Small intestine (tissue), 7 donors: ENCODE results near the gene CCR5AS.
A peak's percentile ranks its signal among the peaks of the same experiment; 100 is the strongest.

Experiments used
- DNase-seq, 2 donors: peaks; one replicate each; pipeline versions ENCODE4 v3.0.0 to v3.0.0-alpha.2; 2013
- FAIRE-seq: peaks from 2 replicates; lab custom pipeline; 2012; peaks lifted over from hg19 to GRCh38; lab: Jason Lieb, UNC
- H3K27ac ChIP-seq, 3 donors: one replicate each; pipeline ENCODE4 v1.5.1; 2013; ENCODE audit warnings: low read length in 2 of 3, mild to moderate bottlenecking in 2 of 3, control low read depth in 1 of 3, inconsistent platforms in 1 of 3, low read depth in 1 of 3, moderate library complexity in 1 of 3
- H3K27me3 ChIP-seq, 3 donors: one replicate each; pipeline ENCODE4 v1.6.1; 2013; ENCODE audit warnings: low read length in 3 of 3, inconsistent platforms in 1 of 3; ENCODE audit not compliant: control insufficient read depth in 3 of 3, insufficient read depth in 3 of 3
- H3K36me3 ChIP-seq, 3 donors: one replicate each; pipeline ENCODE4 v1.6.1; 2013; ENCODE audit warnings: low read length in 3 of 3, inconsistent platforms in 1 of 3, low read depth in 1 of 3, mild to moderate bottlenecking in 1 of 3, moderate library complexity in 1 of 3; ENCODE audit not compliant: control insufficient read depth in 3 of 3, insufficient read depth in 2 of 3
- H3K4me1 ChIP-seq, 3 donors: one replicate each; pipeline ENCODE4 v1.6.1; 2013; ENCODE audit warnings: low read length in 2 of 3, inconsistent platforms in 1 of 3, low read depth in 1 of 3, mild to moderate bottlenecking in 1 of 3, moderate library complexity in 1 of 3; ENCODE audit not compliant: control insufficient read depth in 3 of 3, insufficient read depth in 2 of 3
- H3K4me3 ChIP-seq, 3 donors: one replicate each; pipeline ENCODE4 v1.5.1; 2013; ENCODE audit warnings: low read length in 3 of 3, control low read depth in 1 of 3, inconsistent platforms in 1 of 3, low read depth in 1 of 3, mild to moderate bottlenecking in 1 of 3, moderate library complexity in 1 of 3
- H3K9me3 ChIP-seq, 2 donors: one replicate each; pipeline ENCODE4 v1.6.1; 2013; ENCODE audit warnings: low read depth in 1 of 2, low read length in 1 of 2; ENCODE audit not compliant: control insufficient read depth in 2 of 2, insufficient read depth in 1 of 2
- WGBS, 3 donors: extraction: QIAGEN DNeasy Blood & Tissue Kit; methylation state at CpG; one replicate each; pipeline ENCODE4 v1.1.7; 2013; 5-methylcytosine and 5-hydroxymethylcytosine counted together
- donor health status: healthy with polysubstance abuse.
- donor health status: control.
- donor health status: control.
- donor health status: Bipolar disorder and iron deficiency.
- donor health status: healthy.

Gene CCR5AS

GRCh38 chr3:46367811-46368210, 39.1 kb downstream of the CCR5AS start:
- peak in 1 of 2 donors; percentile 58 for DNase-seq
- WGBS, 3 donors: 61 to 69% (median 67%) methylated on average over 5 of the region's 5 CpGs
- FAIRE-seq: no peak

GRCh38 chr3:46365737-46366524, 40.9 kb downstream of the CCR5AS start:
- Histone ChIP-seq H3K36me3 (no peaks in the 10 kb centered on the region), H3K4me1 (peaks cover 0 to 10% (median 0%) of the 10 kb centered on the region in 3 donors), H3K4me3 (no peak overlapping the region), H3K27ac (no peak overlapping the region), H3K27me3 (no peaks in the 10 kb centered on the region), H3K9me3 (no peaks in the 10 kb centered on the region)
- FAIRE-seq: no peak
- DNase-seq: no peak
- WGBS, 3 donors: 93 to 95% (median 94%) methylated on average over 5 of the region's 5 CpGs

More at GRCh38 chr3:46367811-46368210, 39.1 kb downstream of the CCR5AS start:
- Histone ChIP-seq H3K9me3 (no peaks in the 10 kb centered on the region), H3K4me1 (peaks cover 0 to 10% (median 0%) of the 10 kb centered on the region in 3 donors), H3K27me3 (no peaks in the 10 kb centered on the region), H3K4me3 (no peak overlapping the region), H3K36me3 (no peaks in the 10 kb centered on the region), H3K27ac (peak overlapping the region in 1 of 3 donors; percentile 49)

GRCh38 chr3:46365041-46365440, 41.8 kb downstream of the CCR5AS start:
- Histone ChIP-seq H3K9me3 (no peaks in the 10 kb centered on the region), H3K4me3 (no peak overlapping the region), H3K4me1 (peaks cover 0 to 10% (median 0%) of the 10 kb centered on the region in 3 donors), H3K36me3 (no peaks in the 10 kb centered on the region), H3K27me3 (no peaks in the 10 kb centered on the region), H3K27ac (no peak overlapping the region)
- no peak for DNase-seq
- no peak for FAIRE-seq
- WGBS, 3 donors: 82 to 93% (median 89%) methylated on average over 4 of the region's 4 CpGs

GRCh38 chr3:46361408-46362283, 45.2 kb downstream of the CCR5AS start:
- no peak for FAIRE-seq
- H3K36me3 ChIP-seq: no peaks in the 10 kb centered on the region
- H3K4me3 ChIP-seq: no peak overlapping the region
- no peaks in the 10 kb centered on the region for H3K9me3 ChIP-seq
- H3K27me3 ChIP-seq: peaks cover 0 to 4% (median 0%) of the 10 kb centered on the region in 3 donors
- no peaks in the 10 kb centered on the region for H3K4me1 ChIP-seq
- 55 to 63% (median 57%) methylated on average over 8 of the region's 8 CpGs for WGBS, 3 donors
- no peak overlapping the region for H3K27ac ChIP-seq
- DNase-seq: peak in 1 of 2 donors; percentile 24

DNA sequence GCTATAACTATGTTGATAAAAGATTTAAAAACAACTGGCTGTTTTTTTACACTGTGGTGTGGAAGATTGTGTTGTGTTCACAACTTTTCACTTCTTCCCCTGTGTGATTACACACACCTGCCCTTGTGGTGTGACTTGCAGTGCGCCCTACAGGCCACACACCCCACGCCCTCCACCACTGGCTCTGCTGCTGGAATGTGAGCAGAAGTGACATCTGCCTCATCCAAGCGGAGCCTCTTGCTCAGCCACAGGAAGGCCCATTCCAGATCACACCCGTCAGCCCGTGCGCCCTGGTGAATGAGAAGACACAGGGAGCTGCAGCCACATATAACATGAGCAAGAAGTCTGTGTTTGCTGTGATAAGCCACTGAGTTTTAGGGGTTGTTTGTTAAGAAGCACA, 46.0 kb downstream of the CCR5AS start:
- H3K9me3 ChIP-seq: no peaks in the 10 kb centered on the region
- no peaks in the 10 kb centered on the region for H3K4me1 ChIP-seq
- FAIRE-seq (no peak), DNase-seq (no peak)
- H3K27ac ChIP-seq: peak overlapping the region in 1 of 3 donors; percentile 7
- H3K36me3 ChIP-seq: no peaks in the 10 kb centered on the region
- WGBS, 3 donors: 71 to 79% (median 78%) methylated on average over 6 of the region's 6 CpGs
- H3K27me3 ChIP-seq: peaks cover 0 to 4% (median 0%) of the 10 kb centered on the region in 3 donors
- no peak overlapping the region for H3K4me3 ChIP-seq

DNA sequence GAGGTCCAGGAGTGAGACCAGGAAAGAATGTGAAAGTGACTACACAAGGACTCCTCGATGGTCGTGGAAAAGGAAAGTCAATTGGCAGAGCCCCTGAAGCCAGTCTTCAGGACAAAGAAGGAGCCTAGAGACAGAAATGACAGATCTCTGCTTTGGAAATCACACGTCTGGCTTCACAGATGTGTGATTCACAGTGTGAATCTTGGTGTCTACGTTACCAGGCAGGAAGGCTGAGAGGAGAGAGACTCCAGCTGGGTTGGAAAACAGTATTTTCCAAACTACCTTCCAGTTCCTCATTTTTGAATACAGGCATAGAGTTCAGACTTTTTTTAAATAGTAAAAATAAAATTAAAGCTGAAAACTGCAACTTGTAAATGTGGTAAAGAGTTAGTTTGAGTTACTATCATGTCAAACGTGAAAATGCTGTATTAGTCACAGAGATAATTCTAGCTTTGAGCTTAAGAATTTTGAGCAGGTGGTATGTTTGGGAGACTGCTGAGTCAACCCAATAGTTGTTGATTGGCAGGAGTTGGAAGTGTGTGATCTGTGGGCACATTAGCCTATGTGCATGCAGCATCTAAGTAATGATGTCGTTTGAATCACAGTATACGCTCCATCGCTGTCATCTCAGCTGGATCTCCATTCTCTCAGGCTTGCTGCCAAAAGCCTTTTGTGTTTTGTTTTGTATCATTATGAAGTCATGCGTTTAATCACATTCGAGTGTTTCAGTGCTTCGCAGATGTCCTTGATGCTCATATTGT, 47.0 kb downstream of the CCR5AS start:
- WGBS, 3 donors: 45 to 67% (median 55%) methylated on average over 11 of the region's 11 CpGs
- DNase-seq (no peak), FAIRE-seq (no peak)
- Histone ChIP-seq H3K4me1 (no peaks in the 10 kb centered on the region), H3K36me3 (no peaks in the 10 kb centered on the region), H3K27me3 (peaks cover 0 to 10% (median 0%) of the 10 kb centered on the region in 3 donors), H3K27ac (peak overlapping the region in 1 of 3 donors; percentile 3), H3K9me3 (no peaks in the 10 kb centered on the region), H3K4me3 (no peak overlapping the region)

DNA sequence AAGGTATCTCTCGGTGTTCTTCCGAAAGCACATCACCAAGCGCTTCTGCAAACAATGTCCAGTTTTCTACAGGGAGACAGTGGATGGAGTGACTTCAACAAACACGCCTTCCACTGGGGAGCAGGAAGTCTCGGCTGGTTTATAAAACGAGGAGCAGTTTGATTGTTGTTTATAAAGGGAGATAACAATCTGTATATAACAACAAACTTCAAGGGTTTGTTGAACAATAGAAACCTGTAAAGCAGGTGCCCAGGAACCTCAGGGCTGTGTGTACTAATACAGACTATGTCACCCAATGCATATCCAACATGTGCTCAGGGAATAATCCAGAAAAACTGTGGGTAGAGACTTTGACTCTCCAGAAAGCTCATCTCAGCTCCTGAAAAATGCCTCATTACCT, 48.4 kb downstream of the CCR5AS start:
- Histone ChIP-seq H3K36me3 (no peaks in the 10 kb centered on the region), H3K27ac (no peak overlapping the region), H3K9me3 (no peaks in the 10 kb centered on the region), H3K4me3 (no peak overlapping the region), H3K27me3 (peaks cover 0 to 10% (median 3%) of the 10 kb centered on the region in 3 donors), H3K4me1 (no peaks in the 10 kb centered on the region)
- 70 to 79% (median 75%) methylated on average over 6 of the region's 6 CpGs for WGBS, 3 donors
- DNase-seq (no peak), FAIRE-seq (no peak)

DNA sequence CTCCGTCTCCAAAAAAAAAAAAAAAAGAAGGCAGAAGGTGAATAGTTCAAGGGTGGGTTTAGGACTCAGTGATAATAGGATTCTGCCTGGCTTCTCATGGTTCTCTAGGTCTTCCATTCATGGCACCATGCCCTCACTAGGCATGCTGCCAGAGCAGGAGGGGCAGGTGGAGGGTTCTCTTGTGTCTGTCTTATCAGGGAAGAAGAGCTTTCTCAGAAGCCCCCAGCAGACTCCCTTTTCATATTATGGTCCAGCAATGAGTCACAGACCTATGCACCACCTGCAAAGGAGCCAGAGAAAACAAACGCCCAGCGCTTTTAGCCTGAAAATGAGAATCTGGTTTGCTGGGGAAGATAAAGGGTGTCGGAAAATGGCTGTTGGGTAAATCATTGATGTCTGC, 50.0 kb downstream of the CCR5AS start:
- DNase-seq (no peak), FAIRE-seq (no peak)
- H3K4me1 ChIP-seq: no peaks in the 10 kb centered on the region
- WGBS, 3 donors: 33 to 65% (median 52%) methylated on average over 4 of the region's 4 CpGs
- H3K4me3 ChIP-seq: no peak overlapping the region
- no peaks in the 10 kb centered on the region for H3K9me3 ChIP-seq
- H3K27ac ChIP-seq: no peak overlapping the region
- no peaks in the 10 kb centered on the region for H3K36me3 ChIP-seq
- H3K27me3 ChIP-seq: peaks cover 0 to 12% (median 3%) of the 10 kb centered on the region in 3 donors
